Measurements from ENCODE around the gene PPP2R5B. TPM values are rescaled to one million over a fixed set of nuclear protein-coding genes. Genes with fewer than 3 reads are reported as not detected.

Gene PPP2R5B
- polyA plus RNA-seq, 5 donors, result 10.4 to 18.2 (median 13.5) TPM

GRCh38 chr11:64905516-64906313 lies 18.8 kb upstream of the PPP2R5B start:
- no peak for DNase-seq

GRCh38 chr11:64906314-64906635 lies 18.2 kb upstream of the PPP2R5B start:
- no peak for DNase-seq

- no peak for DNase-seq
Measured at GRCh38 chr11:64908766-64909165, 15.7 kb upstream of the PPP2R5B start.

GRCh38 chr11:64909653-64910343 lies 14.7 kb upstream of the PPP2R5B start:
- DNase-seq, result no peak

- no peak for DNase-seq
Measured at GRCh38 chr11:64910451-64911093, 13.9 kb upstream of the PPP2R5B start.

GRCh38 chr11:64911142-64911541 lies 13.3 kb upstream of the PPP2R5B start:
- DNase-seq, result no peak

- no peak for DNase-seq
Measured at GRCh38 chr11:64911689-64912088, 12.8 kb upstream of the PPP2R5B start.

- DNase-seq, result no peak
Measured at GRCh38 chr11:64913171-64913727, 11.2 kb upstream of the PPP2R5B start.

- no peak for DNase-seq
Measured at GRCh38 chr11:64914123-64914522, 10.4 kb upstream of the PPP2R5B start.

- no peak for DNase-seq
Measured at GRCh38 chr11:64915376-64915887, 9.1 kb upstream of the PPP2R5B start.

- peak in 1 of 2 donors; percentile 24 for DNase-seq
Measured at GRCh38 chr11:64916040-64916774, 8.3 kb upstream of the PPP2R5B start.

GRCh38 chr11:64916775-64917662 lies 7.5 kb upstream of the PPP2R5B start, which contains the start of gene ATG2A:
Gene ATG2A (minus strand): TSS chr11:64917209. CDS start chr11:64917135, 74 bp downstream.
- DNase-seq, result peak; percentile 99 to 100

- no peak for DNase-seq
Measured at GRCh38 chr11:64917663-64917995, 6.9 kb upstream of the PPP2R5B start.

- DNase-seq, result peak in 1 of 2 donors; percentile 34
Measured at GRCh38 chr11:64918017-64918416, 6.5 kb upstream of the PPP2R5B start.

- no peak for DNase-seq
Measured at GRCh38 chr11:64919627-64920026, 4.9 kb upstream of the PPP2R5B start.

- no peak for DNase-seq
Measured at GRCh38 chr11:64920124-64920523, 4.4 kb upstream of the PPP2R5B start.

GRCh38 chr11:64921384-64921783 lies 3.1 kb upstream of the PPP2R5B start:
- no peak for DNase-seq

GRCh38 chr11:64923151-64923661 lies 1.3 kb upstream of the PPP2R5B start:
- no peak for DNase-seq

GRCh38 chr11:64924910-64925284 lies 408 bp downstream of the PPP2R5B start:
- no peak for DNase-seq
